Pancreas (tissue), 10 donors: ENCODE results near the gene KCNN3. TPM values are rescaled to one million over a fixed set of nuclear protein-coding genes. Genes with fewer than 3 reads are reported as not detected.

ENCODE experiments used
- ATAC-seq, 4 donors: fragments of 200-7000 bp; cut with Tn5 transposase; one replicate each; pipeline versions ENCODE4 v1.8.0 to v1.9.1; 2020; ENCODE audit warnings: mild to moderate bottlenecking in 4 of 4, moderate library complexity in 4 of 4
- DNase-seq, 6 donors: peaks; one replicate each; pipeline ENCODE4 v3.0.0-alpha.2; 2020
- FAIRE-seq: peaks from 2 replicates; lab custom pipeline; 2012; peaks lifted over from hg19 to GRCh38; lab: Jason Lieb, UNC
- H3K27ac ChIP-seq, 4 donors: fragments of 200-600 bp; sonication (generic); 1 replicate in 3 of 4; 2 replicates in 1 of 4; pipeline versions ENCODE4 v1.5.0 to v1.8.0; 2020
- H3K27me3 ChIP-seq, 4 donors: fragments of 200-600 bp; one replicate each; pipeline ENCODE4 v1.8.0; 2021
- H3K36me3 ChIP-seq, 3 donors: fragments of 200-600 bp; sonication (generic) in 1 of 3; one replicate each; pipeline versions ENCODE4 v1.5.0 to v1.8.0; 2020 to 2021
- H3K4me1 ChIP-seq, 3 donors: fragments of 200-600 bp; one replicate each; pipeline ENCODE4 v1.8.0; 2021
- H3K4me3 ChIP-seq, 4 donors: fragments of 200-600 bp; sonication (generic) in 2 of 4; one replicate each; pipeline versions ENCODE4 v1.5.0 to v1.8.0; 2020 to 2021
- H3K9me3 ChIP-seq, 4 donors: fragments of 200-600 bp; one replicate each; pipeline ENCODE4 v1.8.0; 2021
- WGBS, 2 donors: extraction: QIAGEN DNeasy Blood & Tissue Kit; methylation state at CpG; one replicate each; pipeline ENCODE4 v1.1.7; 2013; 5-methylcytosine and 5-hydroxymethylcytosine counted together
- intact Hi-C, 3 donors: fragments of 100-400 bp; cut with DNase I; formaldehyde crosslinking; loops; one replicate each; pipeline versions ENCODE4 v1.11.1 to v1.14.2; 2022
- polyA plus RNA-seq, 2 donors: library from polyadenylated mRNA; stranded (reverse); fragments of 200-250 nt; gene quantifications; one replicate each; pipeline ENCODE4 v1.2.3, GENCODE V29; 2013
- total RNA-seq, 6 donors: library from RNA; stranded (reverse); fragmentation: NEBNext Ultra II Directional in 4 of 6; extraction: Animal tissue kit (Norgen Biotek cat#: 25700) in 4 of 6; gene quantifications; one replicate each; pipeline versions ENCODE4 v1.2.1 to v1.2.4, GENCODE V29; 2021 to 2023
- TF ChIP-seq, protein P1 (sequence below), 4 donors: fragments of 200-600 bp; sonication (generic) in 3 of 4; IDR thresholded peaks; one replicate each; pipeline versions ENCODE4 v1.5.0 to v1.8.0; 2021; ENCODE audit warnings: antibody characterized with exemption in 4 of 4
- donor health status: healthy with polysubstance abuse.
- donor health status: DM: no; HTN: no; CAD: no; lungs with moderate emphysema.
- donor health status: DM: no; HTN: no; CAD: no.
- donor health status: control.
- donor health status: control.
- donor health status: Bipolar disorder and iron deficiency.
- donor health status: DM: yes; HTN: yes; CAD: no.
- donor health status: DM: no; HTN: no; CAD: no.
- donor health status: DM: no; HTN: no; CAD: no.
- donor health status: DM: yes; HTN: yes; CAD: no.

The KCNN3 gene
- total and polyA plus RNA-seq, 8 donors: 0.11 to 1.0 (median 0.33) TPM

GRCh38 chr1:154783976-154784375, 86.1 kb downstream of the KCNN3 start:
- no peak overlapping the region for H3K4me3 ChIP-seq
- H3K27ac ChIP-seq: no peak overlapping the region
- no peaks in the 10 kb centered on the region for H3K9me3 ChIP-seq
- FAIRE-seq: no peak
- H3K27me3 ChIP-seq: no peaks in the 10 kb centered on the region
- 82 to 87% methylated on average over 3 of the region's 3 CpGs for WGBS, 2 donors
- ATAC-seq: no peak
- TF ChIP-seq, protein P1, sequence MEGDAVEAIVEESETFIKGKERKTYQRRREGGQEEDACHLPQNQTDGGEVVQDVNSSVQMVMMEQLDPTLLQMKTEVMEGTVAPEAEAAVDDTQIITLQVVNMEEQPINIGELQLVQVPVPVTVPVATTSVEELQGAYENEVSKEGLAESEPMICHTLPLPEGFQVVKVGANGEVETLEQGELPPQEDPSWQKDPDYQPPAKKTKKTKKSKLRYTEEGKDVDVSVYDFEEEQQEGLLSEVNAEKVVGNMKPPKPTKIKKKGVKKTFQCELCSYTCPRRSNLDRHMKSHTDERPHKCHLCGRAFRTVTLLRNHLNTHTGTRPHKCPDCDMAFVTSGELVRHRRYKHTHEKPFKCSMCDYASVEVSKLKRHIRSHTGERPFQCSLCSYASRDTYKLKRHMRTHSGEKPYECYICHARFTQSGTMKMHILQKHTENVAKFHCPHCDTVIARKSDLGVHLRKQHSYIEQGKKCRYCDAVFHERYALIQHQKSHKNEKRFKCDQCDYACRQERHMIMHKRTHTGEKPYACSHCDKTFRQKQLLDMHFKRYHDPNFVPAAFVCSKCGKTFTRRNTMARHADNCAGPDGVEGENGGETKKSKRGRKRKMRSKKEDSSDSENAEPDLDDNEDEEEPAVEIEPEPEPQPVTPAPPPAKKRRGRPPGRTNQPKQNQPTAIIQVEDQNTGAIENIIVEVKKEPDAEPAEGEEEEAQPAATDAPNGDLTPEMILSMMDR (IDR thresholded peaks at IDR 0.05): no peak
- no peak for DNase-seq
- intact Hi-C loops: no loop called here
- peaks cover 0 to 6% (median 0%) of the 10 kb centered on the region in 3 donors for H3K4me1 ChIP-seq
- no peaks in the 10 kb centered on the region for H3K36me3 ChIP-seq

DNA sequence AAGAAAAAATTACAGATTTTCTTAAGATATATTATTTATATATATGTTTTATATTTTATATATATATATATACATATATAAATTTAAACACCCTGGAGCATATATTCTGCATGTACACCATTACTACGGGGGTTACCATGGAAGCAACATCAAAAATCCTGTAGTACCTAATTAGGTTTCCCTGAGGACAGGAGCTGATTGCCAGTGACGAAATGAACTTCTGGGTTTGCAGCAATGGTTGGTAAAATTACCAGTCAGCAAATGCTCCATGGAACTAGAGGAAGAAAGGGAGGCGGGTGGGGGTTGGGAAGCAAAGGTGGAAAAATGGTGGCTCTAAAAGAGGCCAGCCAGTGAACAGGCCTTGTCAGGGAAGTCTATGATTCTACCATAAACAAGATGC, 89.5 kb downstream of the KCNN3 start:
- no peak for FAIRE-seq
- intact Hi-C loops: no loop called here

DNA sequence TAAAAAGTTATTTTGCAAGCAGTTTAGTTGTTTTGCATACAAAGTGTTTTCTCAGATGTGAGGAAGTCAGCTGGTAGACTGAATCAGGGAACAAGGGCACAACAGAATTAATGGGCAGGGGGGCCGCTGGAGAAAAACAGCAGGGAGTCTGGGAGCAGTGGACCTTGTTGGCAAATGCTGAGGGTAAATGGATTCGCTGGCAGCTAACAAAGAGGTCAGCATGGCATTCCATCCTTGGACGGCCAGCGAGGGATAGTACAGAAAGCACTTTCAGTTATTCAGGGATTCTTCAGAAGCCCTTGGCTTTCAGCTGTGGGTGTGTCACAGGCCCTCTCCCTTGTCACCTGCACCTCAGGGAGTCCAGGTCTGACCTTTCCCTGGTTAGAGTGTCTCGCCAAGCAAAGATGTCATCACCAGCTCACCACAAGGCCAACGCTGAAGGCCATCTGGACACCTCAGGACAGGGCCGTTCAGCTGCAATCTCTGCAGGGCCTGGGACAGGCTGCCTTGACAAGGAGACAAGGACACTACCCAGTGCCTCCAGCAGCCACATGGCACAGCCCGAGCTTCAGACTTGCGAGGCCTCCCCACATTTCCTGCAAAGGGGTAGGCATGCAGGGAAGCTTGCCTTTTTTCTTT, 90.4 kb downstream of the KCNN3 start:
- Histone ChIP-seq H3K27ac (no peak overlapping the region), H3K9me3 (no peaks in the 10 kb centered on the region), H3K4me3 (no peak overlapping the region), H3K27me3 (no peaks in the 10 kb centered on the region), H3K36me3 (no peaks in the 10 kb centered on the region), H3K4me1 (peaks cover 0 to 4% (median 0%) of the 10 kb centered on the region in 3 donors)
- FAIRE-seq: no peak
- DNase-seq: no peak
- WGBS, 2 donors: 85 to 88% methylated on average over 9 of the region's 9 CpGs
- intact Hi-C loops: no loop called here
- no peak for ATAC-seq
- TF ChIP-seq, protein P1 (IDR thresholded peaks at IDR 0.05): no peak

More for the DNA sequence above, 89.5 kb downstream of the KCNN3 start:
- ATAC-seq (no peak), DNase-seq (no peak)
- Histone ChIP-seq H3K4me3 (no peak overlapping the region), H3K4me1 (peaks cover 0 to 6% (median 0%) of the 10 kb centered on the region in 3 donors), H3K9me3 (no peaks in the 10 kb centered on the region), H3K27me3 (no peaks in the 10 kb centered on the region), H3K27ac (no peak overlapping the region), H3K36me3 (no peaks in the 10 kb centered on the region)
- WGBS, 2 donors: 73 to 87% methylated on average over 3 of the region's 3 CpGs
- TF ChIP-seq, protein P1 (IDR thresholded peaks at IDR 0.05): no peak

GRCh38 chr1:154778944-154779343, 91.1 kb downstream of the KCNN3 start:
- H3K4me3 ChIP-seq: no peak overlapping the region
- no peaks in the 10 kb centered on the region for H3K9me3 ChIP-seq
- no peak overlapping the region for H3K27ac ChIP-seq
- H3K36me3 ChIP-seq: no peaks in the 10 kb centered on the region
- H3K27me3 ChIP-seq: no peaks in the 10 kb centered on the region
- WGBS, 2 donors: 91% methylated on average over 3 of the region's 3 CpGs
- H3K4me1 ChIP-seq: no peaks in the 10 kb centered on the region
- FAIRE-seq: no peak
- no peak for DNase-seq
- ATAC-seq: no peak
- TF ChIP-seq, protein P1 (IDR thresholded peaks at IDR 0.05): no peak
- intact Hi-C loops: no loop called here

- no peaks in the 10 kb centered on the region for H3K27me3 ChIP-seq
- TF ChIP-seq, protein P1 (IDR thresholded peaks at IDR 0.05): no peak
- no peaks in the 10 kb centered on the region for H3K4me1 ChIP-seq
- H3K4me3 ChIP-seq: no peak overlapping the region
- intact Hi-C loops: no loop called here
- H3K9me3 ChIP-seq: no peaks in the 10 kb centered on the region
- no peak overlapping the region for H3K27ac ChIP-seq
- H3K36me3 ChIP-seq: no peaks in the 10 kb centered on the region
- 95 to 100% methylated on average over 2 of the region's 2 CpGs for WGBS, 2 donors
- FAIRE-seq: no peak
- DNase-seq: no peak
- ATAC-seq: no peak
Observed at GRCh38 chr1:154778275-154778674, 91.8 kb downstream of the KCNN3 start.
